HG03095 (cell line): ENCODE data around the gene TMPRSS2.

ENCODE experiments used
- ATAC-seq: cut with Tn5 transposase; IDR thresholded peaks from one replicate; pipeline ENCODE4 v1.9.1; 2021; ENCODE audit warnings: moderate library complexity; ENCODE audit not compliant: unreplicated experiment

Gene TMPRSS2

DNA sequence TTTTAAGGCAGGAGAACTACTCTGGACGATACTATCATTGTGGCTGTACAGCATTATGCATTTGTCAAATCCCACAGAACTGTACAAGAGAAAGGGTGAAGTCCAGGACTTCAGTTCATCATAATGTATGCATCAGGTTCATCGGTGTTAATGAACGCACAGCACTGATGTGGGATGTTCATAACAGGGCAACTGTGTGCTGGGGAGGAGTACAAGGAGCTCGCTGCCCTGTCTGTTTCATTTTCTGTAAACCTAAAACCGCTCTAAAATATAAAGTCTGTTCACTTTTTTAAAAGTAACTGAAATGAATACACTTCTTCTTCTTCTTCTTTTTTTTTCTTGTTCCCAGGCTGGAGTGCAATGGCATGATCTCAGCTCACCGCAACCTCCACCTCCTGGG is 25.0 kb downstream of the TMPRSS2 start:
- no peak for ATAC-seq

- ATAC-seq, result no peak
These were observed 25.7 kb downstream of the TMPRSS2 start for GRCh38 chr21:41482301-41482700.

- no peak for ATAC-seq
These were observed 26.8 kb downstream of the TMPRSS2 start for GRCh38 chr21:41481191-41481590.

DNA sequence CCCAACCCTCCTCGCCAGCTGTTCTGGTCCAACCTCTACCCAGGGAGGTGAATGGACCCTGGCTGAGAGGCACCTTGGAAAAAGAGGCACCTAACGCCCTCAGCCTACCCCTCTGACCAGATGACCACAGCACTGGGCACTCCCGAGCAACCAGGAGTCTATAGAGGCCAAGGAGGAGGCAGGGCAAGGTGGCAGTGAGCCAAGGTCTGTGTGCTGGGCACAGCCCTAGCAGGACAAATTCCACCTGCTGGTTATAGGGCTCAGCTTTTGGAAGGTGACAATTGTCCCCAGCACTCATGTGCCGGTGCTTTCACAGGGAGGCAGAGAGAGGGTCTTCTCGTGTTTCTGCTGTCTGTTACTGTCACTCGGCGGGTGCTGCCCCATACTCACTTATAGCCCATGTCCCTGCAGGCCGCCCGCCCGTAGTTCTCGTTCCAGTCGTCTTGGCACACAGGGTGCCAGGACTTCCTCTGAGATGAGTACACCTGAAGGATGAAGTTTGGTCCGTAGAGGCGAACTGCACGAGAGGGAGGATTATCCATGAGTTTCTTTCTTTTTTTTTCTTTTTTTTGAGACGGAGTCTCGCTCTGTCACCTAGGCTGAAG is 27.8 kb downstream of the TMPRSS2 start:
- ATAC-seq, result no peak

DNA sequence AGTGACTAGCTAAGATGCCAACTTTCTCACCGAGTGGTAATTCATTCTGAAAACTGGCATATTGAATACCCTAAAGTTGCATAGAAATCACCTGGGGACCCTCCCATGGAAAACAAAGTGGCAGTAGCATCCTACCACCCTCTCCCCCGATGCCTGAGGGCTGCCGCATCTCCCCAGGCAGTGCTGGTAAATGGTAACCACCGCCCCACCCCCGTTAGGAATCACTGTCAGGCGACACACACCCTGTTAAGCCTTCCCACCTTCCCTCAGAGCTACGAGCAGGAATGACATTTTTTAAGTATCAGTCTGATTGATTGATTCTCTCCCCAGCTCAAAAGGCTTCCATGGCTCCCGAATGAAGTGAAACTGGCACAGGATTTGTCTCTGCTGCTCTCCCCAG is 28.3 kb downstream of the TMPRSS2 start:
- no peak for ATAC-seq

- no peak for ATAC-seq
These were observed 29.4 kb downstream of the TMPRSS2 start for GRCh38 chr21:41478319-41479177.

DNA sequence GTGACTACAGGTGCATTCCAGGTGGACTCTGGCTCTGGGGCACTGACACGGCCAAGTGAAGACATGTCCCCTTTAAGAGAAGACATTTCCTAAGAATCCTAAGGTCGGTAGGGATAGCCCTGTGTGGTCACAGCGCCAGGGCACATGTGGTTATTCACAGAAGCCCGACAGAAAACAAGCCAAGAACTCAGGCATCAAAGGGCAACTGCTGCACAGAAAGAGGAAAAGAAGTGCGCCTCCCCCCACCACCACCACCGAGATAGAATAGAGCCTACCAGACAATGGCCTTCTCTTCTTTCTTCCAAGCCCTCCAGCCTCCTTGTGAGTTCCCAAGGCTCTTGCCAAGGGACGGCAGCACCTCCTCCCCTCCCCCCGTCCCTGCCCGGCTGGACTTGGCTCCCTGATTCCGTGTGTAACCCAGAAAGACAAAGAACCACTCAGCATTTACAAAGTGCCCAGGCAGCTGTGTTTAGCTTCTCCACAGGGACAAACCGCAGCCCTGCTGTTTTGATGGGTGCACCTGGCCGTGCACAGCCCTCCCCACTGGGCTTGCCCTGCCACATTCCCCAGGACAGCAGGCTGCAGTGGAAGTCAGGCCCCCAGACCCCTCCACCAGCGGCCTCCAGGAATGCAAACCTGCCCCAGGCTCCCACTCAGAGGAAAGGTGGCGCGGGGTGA is 30.2 kb downstream of the TMPRSS2 start:
- ATAC-seq, result no peak

DNA sequence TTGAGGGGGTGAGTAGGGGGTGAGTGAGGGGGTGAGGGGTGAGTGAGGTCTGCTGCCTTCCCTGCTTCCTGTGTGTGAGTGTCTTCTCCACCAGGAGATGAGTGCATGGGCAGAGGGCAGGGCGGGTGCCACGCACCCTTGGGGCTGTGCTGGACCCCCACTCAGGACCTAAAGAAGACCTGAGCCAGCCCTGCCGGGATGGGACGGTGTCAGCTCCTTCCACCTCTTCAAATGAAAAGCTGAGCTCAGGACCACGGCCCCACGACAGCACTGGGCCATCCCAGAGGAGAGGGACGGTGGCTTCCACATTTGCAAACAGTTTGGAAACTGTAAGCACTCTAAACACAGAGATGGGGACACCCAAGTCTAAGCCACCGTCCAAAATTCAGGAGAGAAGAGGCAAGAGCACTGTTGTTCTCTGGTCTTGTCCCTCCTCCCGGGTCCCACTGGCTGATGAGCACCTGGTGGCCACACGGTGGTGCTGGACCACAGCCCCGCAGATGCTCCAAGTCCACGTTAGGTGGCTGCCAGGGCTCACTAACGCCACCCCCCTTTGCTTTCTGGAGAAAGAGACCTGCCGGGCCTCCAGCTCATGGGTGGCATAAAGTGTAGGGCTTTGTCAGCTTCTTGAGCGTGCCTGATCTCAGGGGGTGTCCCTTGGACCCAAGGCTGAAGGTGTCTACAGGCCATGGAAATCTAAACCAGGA is 32.1 kb downstream of the TMPRSS2 start:
- no peak for ATAC-seq

- no peak for ATAC-seq
These were observed 35.0 kb downstream of the TMPRSS2 start for GRCh38 chr21:41472753-41473548.

- no peak for ATAC-seq
These were observed 37.9 kb downstream of the TMPRSS2 start for GRCh38 chr21:41470054-41470453.

- ATAC-seq, result no peak
These were observed 41.7 kb downstream of the TMPRSS2 start for GRCh38 chr21:41466024-41466820.

DNA sequence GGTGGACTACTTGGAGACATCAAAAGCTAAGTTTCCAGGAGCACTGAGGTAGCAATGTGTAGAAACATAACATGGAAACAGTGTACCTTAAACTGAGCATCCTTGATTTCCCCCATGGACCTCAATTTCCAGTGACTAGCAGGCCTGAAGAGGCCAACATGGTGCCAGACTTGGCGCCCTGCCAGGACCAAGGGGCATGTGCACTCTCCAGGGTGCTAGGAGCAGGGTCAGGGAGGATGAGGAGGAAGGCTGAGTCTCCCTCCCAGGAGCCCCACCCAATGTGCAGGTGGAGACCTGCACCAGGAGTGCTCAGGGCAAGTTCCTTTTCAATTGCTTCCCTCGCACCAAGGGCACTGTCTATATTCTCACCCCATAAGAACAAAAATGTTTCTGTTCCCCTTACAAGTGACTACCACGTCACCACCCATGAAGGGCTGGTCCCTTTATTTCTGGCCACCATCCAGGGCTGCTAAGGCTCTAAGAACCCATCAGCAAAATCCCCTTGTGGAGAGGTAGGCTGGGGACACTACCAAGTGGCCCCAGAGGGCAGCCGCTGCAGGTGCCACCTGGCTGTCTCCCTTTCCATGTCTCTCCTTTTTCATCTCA is 42.7 kb downstream of the TMPRSS2 start:
- ATAC-seq, result no peak

DNA sequence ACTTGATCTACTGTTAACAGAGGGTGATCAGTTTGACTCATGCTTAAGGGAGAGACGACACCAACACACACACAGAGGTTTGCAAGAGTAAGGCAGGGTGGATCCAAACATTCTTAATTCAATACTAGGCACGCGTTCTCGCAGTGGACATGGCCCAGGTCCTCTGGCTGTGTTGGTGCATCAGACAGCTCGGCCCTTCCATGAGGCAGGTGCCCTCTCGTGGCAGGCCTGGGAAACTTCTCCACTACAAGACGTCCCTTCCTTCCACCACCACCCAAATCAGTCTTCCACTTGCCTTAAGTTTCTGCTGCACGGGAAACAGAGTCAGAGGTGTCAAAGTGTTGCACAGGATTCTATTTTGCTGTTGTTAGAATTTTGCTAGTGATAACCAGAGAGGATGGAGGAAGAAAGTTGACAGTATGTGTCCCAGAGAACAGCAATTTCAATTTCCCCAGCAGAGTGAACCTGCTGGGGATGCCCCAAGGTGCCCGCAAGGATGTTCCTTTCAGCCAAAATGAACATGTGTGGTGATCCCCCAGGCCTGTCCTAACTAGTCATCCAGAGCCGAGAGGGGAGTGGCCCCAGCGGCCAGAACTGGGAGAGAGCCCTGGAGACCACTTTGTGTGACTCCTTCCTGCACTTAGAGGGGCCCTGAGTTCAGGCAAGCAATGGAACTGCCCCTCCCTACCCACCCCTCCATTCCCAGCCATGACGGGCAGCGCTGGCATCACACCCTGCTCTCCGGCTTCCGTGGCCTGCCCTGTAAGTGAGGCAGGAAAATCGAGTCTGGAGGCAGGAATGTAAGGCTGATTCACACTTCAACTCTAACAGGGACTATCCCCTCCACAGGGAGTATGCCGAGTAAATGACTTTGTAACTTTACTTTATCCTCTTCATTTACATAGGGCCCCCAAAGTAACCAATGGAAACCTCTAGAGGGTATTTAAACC is 47.1 kb downstream of the TMPRSS2 start:
- ATAC-seq, result peak; percentile 78

GRCh38 chr21:41459884-41460534 is 47.9 kb downstream of the TMPRSS2 start:
- ATAC-seq, result no peak

GRCh38 chr21:41458559-41458958 is 49.4 kb downstream of the TMPRSS2 start:
- ATAC-seq, result no peak

GRCh38 chr21:41458121-41458520 is 49.8 kb downstream of the TMPRSS2 start:
- ATAC-seq, result no peak

DNA sequence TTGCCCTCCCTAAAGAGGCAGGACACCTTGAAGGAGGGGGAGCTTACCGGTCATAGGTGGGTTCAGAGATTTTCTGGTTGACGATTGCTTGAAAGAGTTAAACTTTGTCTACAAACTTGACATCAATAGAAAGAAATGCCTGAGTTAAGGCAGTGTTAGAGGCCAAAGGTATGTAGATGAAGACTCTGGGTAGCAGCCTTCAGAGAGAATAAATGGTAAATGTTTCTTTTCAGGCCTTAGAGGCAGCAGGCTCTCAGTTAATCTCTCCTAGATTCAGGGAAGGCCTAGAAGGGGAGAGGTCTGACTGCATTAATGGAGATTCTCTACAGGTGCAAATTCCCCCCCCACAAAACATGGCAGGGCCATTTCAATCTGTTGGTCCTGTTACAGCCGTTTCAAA is 54.2 kb downstream of the TMPRSS2 start:
- ATAC-seq, result no peak

DNA sequence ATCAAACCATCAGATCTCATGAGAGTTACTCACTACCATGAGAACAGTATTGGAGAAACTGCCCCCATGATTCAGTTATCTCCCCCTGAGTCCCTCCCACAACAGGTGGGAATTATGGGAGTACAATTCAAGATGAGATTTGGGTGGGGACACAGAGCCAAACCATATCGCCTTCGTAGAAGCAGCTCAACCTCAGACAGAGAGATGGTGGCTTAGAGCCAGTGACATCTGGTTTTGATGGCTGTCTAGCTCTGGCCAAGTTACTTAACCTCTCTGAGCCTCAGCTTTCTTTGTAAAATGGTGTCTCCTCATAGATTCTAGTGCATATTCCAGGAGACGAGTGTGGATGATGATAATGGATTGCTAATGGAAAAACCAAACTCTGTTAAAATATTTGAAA is 54.8 kb downstream of the TMPRSS2 start:
- no peak for ATAC-seq
